ENCODE data around the gene BAZ1B. TPM values are rescaled to one million over a fixed set of nuclear protein-coding genes. Genes with fewer than 3 reads are reported as not detected.

Gene BAZ1B
- total RNA-seq, 4 donors from 2014 or later = 31.2 to 47.0 (median 42.0) TPM

GRCh38 chr7:73466112-73466511, 56.0 kb downstream of the BAZ1B start:
- intact Hi-C loops (cut with DNase I; ENCODE audit: low total_unique reads) (no loop called here), in situ Hi-C loops (cut with MboI; ENCODE audit: low sequenced_read_pairs in 4 of 4) (no loop called here)
- Histone ChIP-seq H3K36me3 (peaks cover 0 to 85% of the 10 kb centered on the region in 2 donors), H3K4me3 (no peak overlapping the region), H3K27ac (peak overlapping the region in 3 of 4 donors; percentile 30 to 72 (median 62)), H3K4me1 (peaks cover 15 to 19% of the 10 kb centered on the region in 2 donors), H3K27me3 (no peaks in the 10 kb centered on the region), H3K9me3 (no peaks in the 10 kb centered on the region)
- no peak for DNase-seq
- no peak for TF ChIP-seq CTCF (IDR thresholded peaks at IDR 0.05 in 4 of 5, conservative IDR thresholded peaks at IDR 0.05 in 1 of 5)
- TF ChIP-seq POLR2A (IDR thresholded peaks at IDR 0.05) = no peak
- ATAC-seq = no peak

GRCh38 chr7:73463966-73464365, 58.1 kb downstream of the BAZ1B start:
- no peak for TF ChIP-seq CTCF (IDR thresholded peaks at IDR 0.05 in 4 of 5, conservative IDR thresholded peaks at IDR 0.05 in 1 of 5)
- no peak for TF ChIP-seq POLR2A (IDR thresholded peaks at IDR 0.05)
- in situ Hi-C loops (cut with MboI; ENCODE audit: low sequenced_read_pairs in 4 of 4) = no loop called here
- Histone ChIP-seq H3K27me3 (no peaks in the 10 kb centered on the region), H3K27ac (no peak overlapping the region), H3K9me3 (no peaks in the 10 kb centered on the region), H3K36me3 (peaks cover 0 to 91% of the 10 kb centered on the region in 2 donors), H3K4me3 (no peak overlapping the region), H3K4me1 (peaks cover 11 to 15% of the 10 kb centered on the region in 2 donors)
- no peak for ATAC-seq
- intact Hi-C loops (cut with DNase I; ENCODE audit: low total_unique reads) = no loop called here
- DNase-seq = no peak

- in situ Hi-C loops (cut with MboI; ENCODE audit: low sequenced_read_pairs in 4 of 4) = no loop called here
- Histone ChIP-seq H3K36me3 (peaks cover 0 to 91% of the 10 kb centered on the region in 2 donors), H3K27ac (no peak overlapping the region), H3K9me3 (no peaks in the 10 kb centered on the region), H3K27me3 (no peaks in the 10 kb centered on the region), H3K4me3 (no peak overlapping the region), H3K4me1 (peaks cover 11 to 15% of the 10 kb centered on the region in 2 donors)
- ATAC-seq = no peak
- DNase-seq = no peak
- no peak for TF ChIP-seq CTCF (IDR thresholded peaks at IDR 0.05 in 4 of 5, conservative IDR thresholded peaks at IDR 0.05 in 1 of 5)
- intact Hi-C loops (cut with DNase I; ENCODE audit: low total_unique reads) = no loop called here
These were observed 58.8 kb downstream of the BAZ1B start for GRCh38 chr7:73463260-73463659.

- DNase-seq = no peak
- TF ChIP-seq CTCF (IDR thresholded peaks at IDR 0.05 in 4 of 5, conservative IDR thresholded peaks at IDR 0.05 in 1 of 5) (no peak), POLR2A (IDR thresholded peaks at IDR 0.05) (no peak)
- ATAC-seq = no peak
- in situ Hi-C loops (cut with MboI; ENCODE audit: low sequenced_read_pairs in 4 of 4) (no loop called here), intact Hi-C loops (cut with DNase I; ENCODE audit: low total_unique reads) (no loop called here)
- Histone ChIP-seq H3K4me3 (no peak overlapping the region), H3K36me3 (peaks cover 4 to 94% of the 10 kb centered on the region in 2 donors), H3K27ac (no peak overlapping the region), H3K27me3 (no peaks in the 10 kb centered on the region), H3K9me3 (no peaks in the 10 kb centered on the region), H3K4me1 (peaks cover 5 to 10% of the 10 kb centered on the region in 2 donors)
These were observed 60.3 kb downstream of the BAZ1B start for GRCh38 chr7:73461782-73462285.

- TF ChIP-seq CTCF (IDR thresholded peaks at IDR 0.05 in 4 of 5, conservative IDR thresholded peaks at IDR 0.05 in 1 of 5) = no peak
- TF ChIP-seq POLR2A (IDR thresholded peaks at IDR 0.05) = no peak
- Histone ChIP-seq H3K4me3 (no peak overlapping the region), H3K36me3 (peaks cover 4 to 89% of the 10 kb centered on the region in 2 donors), H3K27me3 (no peaks in the 10 kb centered on the region), H3K9me3 (no peaks in the 10 kb centered on the region), H3K4me1 (peaks cover 0 to under 1% of the 10 kb centered on the region in 2 donors), H3K27ac (no peak overlapping the region)
- DNase-seq = no peak
- intact Hi-C loops (cut with DNase I; ENCODE audit: low total_unique reads) (no loop called here), in situ Hi-C loops (cut with MboI; ENCODE audit: low sequenced_read_pairs in 4 of 4) (no loop called here)
- ATAC-seq = no peak
These were observed 67.7 kb downstream of the BAZ1B start for GRCh38 chr7:73454424-73454823.
